ENCODE results near the gene ZBTB20.

Gene ZBTB20

GRCh38 chr3:114872050-114872449 is 275.0 kb downstream of the ZBTB20 start:
- no peak for DNase-seq (ENCODE audit: low spot score)

DNA sequence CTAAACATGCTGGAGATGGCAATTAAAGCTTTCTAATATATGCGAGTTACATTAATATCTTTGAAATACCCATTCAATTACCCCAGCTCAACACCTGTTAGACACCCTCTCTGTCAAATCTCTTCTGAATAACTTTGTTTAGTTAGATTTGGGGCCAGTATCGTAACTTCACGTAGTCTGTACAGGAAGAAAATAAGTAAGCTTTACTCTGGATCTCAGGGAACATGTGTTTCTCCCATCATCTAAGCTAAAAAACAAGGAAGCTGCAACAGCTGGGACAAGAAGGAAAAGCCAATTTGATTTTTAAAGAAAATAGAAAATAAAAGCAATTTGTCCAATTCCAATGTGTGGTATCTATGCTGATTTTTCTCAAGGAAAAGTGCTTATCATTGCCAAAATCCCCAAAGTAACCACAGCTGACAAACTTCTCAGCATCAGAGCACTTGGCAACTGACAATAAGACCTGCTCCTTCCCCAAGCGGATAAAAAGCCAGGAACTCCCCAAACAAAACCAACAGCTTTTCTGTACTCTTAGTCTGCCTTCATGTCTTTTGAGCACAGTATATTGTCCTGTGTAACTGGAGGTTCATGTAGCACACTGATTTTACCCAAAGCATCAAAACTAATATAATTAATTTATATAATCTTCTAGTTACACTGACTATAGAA is 279.1 kb downstream of the ZBTB20 start:
- DNase-seq (ENCODE audit: low spot score) = no peak

DNA sequence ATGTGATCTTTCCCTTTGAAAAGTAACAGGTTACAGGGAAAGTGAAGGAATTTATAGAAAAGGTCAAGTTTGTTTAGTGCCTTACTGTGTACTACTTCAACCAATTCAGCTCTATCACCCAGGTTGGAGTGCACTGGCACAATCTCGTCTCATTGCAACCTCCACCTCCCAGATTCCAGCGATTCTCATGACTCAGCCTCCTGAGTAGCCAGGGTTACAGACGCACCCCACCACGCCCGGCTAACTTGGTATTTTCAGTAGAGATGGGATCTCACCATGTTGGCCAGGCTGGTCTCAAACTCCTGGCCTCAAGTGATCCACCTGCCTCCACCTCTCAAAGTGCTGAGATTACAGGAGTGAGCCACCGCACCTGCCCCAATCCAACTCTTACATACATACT is 279.7 kb downstream of the ZBTB20 start:
- DNase-seq (ENCODE audit: low spot score) = no peak

DNA sequence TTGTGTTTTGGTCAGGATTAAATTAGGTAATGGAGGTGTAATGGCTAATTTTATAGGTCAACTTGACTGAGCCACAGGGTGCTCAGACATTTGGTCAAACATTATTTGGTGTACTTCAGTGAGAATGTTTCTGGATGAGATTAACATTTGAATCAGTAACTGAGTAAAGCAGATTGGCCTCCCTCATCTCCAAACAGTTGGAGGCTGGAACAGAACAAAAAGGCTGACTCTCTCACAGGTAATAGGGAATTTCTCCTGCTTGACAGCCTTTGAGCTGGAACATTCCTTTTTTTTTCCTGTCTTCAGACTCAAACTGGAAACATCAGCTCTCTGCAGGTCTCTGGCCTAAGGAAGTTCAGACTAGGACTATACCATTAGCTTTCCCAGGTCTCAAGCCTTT is 280.7 kb downstream of the ZBTB20 start:
- DNase-seq (ENCODE audit: low spot score) = no peak

- DNase-seq (ENCODE audit: low spot score) = no peak
Observed at GRCh38 chr3:114864970-114865369, 282.1 kb downstream of the ZBTB20 start.

- no peak for DNase-seq (ENCODE audit: low spot score)
Observed at GRCh38 chr3:114863848-114864247, 283.2 kb downstream of the ZBTB20 start.

DNA sequence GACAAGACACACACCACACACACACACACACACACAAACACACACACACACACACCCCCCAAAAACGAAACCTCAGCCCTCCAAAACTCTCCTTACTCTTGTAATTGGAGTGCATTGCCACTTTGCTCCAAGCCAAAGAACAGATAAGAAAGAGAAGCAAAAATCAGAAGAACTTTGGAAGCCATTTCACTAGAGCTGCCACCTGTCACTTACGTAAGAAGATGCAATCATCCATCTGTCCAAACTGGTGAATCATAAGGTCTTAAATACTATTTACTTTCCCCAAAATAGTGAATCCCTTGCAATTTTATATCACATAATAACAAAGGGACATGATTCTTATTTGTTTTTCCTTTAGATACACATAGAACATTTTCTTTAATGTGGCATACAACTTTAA is 285.4 kb downstream of the ZBTB20 start:
- no peak for DNase-seq (ENCODE audit: low spot score)

DNA sequence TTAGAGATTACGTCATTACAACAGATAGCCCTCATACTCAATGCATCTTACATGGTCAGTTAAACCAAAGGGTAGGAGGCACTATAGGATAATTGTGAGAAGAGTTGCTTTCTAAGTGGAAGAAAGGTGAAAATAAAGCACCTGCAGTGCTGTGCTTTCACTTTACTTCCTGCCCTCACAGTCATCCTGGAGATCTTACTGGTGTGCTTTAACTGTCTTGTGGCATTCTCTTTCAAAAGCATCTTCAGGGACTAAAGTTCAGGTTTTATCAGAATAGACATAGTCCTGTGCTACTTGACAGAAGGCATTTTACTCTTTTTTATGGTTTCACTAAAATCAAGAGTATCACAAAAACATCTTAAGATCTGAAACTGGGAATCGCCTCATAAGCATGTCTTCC is 286.6 kb downstream of the ZBTB20 start:
- DNase-seq (ENCODE audit: low spot score) = no peak

GRCh38 chr3:114858329-114858728 is 288.8 kb downstream of the ZBTB20 start:
- DNase-seq (ENCODE audit: low spot score) = no peak

- no peak for DNase-seq (ENCODE audit: low spot score)
Observed at GRCh38 chr3:114857299-114857701, 289.8 kb downstream of the ZBTB20 start.

DNA sequence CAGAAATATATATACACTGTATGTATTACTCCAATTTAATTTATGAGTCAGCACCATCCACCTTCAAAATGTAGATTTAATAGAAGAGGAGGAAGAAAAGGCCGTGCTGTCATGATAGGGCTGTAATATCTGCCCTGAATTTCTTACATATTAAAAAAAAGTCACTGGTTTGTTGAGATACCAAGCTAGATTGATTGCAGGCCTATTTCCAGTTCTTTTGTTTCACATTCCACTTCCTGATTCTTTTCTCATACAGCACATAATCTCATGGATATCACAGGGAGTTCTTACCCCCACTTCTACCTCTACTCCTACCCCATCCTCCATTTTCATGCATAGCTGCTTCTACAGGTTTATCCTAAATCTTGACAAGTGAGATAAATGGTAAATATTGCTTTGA is 290.3 kb downstream of the ZBTB20 start:
- no peak for DNase-seq (ENCODE audit: low spot score)

GRCh38 chr3:114855839-114856238 is 291.2 kb downstream of the ZBTB20 start:
- DNase-seq (ENCODE audit: low spot score) = no peak

- no peak for DNase-seq (ENCODE audit: low spot score)
Observed at GRCh38 chr3:114852966-114853365, 294.1 kb downstream of the ZBTB20 start.

- peak; percentile 19 for DNase-seq (ENCODE audit: low spot score)
Observed at GRCh38 chr3:114850898-114851297, 296.2 kb downstream of the ZBTB20 start.

DNA sequence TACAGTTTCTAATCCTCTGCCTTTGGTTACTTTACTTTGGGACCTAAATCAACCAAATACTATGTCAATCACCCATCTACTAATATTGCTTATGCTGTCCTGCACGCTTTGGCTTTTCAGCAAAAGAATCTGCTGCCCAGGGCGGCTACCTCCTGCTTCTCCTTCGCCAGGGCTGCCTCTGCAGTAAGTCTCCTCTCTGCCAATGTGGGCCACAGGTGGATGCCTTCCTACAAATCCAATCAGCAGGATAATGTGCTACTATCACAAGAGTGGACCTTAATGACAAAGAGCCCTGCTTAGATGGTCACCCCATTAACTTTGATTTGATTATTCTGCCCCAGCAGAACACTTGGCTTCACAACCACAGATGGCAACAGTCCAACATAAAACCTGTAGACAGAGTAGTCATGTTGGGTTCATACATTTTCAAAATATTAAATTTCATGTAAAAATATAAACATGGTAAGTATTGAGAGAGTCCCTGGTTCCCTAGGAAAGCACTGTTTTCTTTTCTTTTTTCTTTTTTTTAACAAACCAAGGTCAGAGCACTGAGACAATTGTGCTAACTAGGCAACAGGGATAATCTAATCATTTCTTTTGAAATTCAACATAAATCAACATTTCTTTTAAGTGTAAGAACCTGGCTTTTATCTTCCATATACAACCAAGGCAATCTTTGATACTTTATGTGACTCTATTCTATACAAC is 298.3 kb downstream of the ZBTB20 start:
- no peak for DNase-seq (ENCODE audit: low spot score)

DNA sequence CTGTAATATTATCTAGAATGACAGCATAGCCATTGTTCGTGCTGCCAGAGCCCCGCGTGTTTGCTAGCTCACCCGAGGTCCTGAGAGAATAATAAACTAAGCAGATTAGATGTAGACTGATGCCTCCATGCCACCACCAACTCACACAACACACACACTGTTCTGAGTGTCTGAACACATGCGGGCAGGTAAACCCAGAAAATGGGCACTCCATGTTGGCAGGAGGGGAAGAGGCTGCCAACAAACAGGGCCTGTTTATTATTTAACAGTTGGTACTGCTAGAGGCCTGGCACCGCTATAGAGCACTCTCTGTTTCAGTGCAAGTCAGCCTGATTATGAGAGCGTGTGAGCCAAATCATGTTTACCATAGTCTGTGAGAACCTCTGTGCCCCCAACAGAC is 299.0 kb downstream of the ZBTB20 start:
- no peak for DNase-seq (ENCODE audit: low spot score)

- no peak for DNase-seq (ENCODE audit: low spot score)
Observed at GRCh38 chr3:114847564-114847963, 299.5 kb downstream of the ZBTB20 start.

DNA sequence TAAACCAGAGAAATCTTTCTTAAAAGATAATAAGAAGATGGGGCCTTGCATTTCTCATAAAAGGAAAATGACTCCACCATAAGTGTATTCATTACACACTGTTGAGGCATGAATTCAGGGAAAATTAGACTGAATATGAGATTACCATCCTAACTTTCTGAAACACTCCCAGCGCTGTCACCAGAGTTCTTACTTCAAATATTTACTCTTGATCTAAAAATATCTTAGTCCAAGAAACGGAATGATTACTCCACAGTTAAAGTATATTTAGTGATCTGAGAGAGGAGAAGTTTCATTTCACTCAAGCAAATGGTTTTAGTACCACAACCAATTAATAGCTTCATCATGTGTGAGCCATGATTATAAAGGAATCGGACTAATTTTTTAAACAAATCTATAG is 300.3 kb downstream of the ZBTB20 start:
- DNase-seq (ENCODE audit: low spot score) = peak; percentile 27

DNA sequence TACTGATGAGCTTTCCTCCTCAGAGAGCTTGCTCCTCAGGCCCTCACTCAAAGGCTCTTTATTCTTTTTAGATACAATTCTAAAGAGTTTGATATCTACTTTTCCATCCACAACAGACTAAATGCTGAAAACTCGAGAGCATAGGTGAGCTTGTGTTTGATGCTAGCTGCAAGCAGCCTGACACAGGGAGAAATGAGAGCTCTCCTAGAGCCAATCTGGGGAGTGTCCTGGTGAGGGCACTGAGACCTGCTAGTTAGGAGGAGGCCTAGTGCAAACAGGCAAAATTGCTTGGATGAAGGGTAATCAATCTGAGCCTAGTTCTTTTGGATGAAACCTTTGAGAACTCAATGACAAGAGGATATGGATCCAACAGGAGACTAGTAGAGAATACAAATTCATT is 300.8 kb downstream of the ZBTB20 start:
- no peak for DNase-seq (ENCODE audit: low spot score)

DNA sequence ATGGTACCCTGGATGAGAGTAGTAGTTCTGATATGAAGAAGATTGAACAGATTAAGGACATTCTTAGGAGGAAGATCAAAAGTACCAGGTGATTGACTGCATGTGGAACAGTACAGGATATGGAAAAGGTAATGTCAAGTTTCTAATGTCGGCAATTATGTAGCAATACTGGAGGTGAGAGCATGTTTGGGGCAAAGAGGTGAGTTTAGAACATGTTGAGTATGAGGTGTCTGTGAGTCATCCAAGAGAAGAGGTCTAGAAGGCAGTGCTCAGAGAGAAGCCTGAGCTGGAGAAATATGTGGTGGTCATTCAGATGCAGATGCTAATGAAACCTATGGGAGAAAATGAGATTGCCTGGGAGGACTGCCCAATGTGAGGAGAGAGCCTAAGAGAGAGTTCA is 305.6 kb downstream of the ZBTB20 start:
- no peak for DNase-seq (ENCODE audit: low spot score)

DNA sequence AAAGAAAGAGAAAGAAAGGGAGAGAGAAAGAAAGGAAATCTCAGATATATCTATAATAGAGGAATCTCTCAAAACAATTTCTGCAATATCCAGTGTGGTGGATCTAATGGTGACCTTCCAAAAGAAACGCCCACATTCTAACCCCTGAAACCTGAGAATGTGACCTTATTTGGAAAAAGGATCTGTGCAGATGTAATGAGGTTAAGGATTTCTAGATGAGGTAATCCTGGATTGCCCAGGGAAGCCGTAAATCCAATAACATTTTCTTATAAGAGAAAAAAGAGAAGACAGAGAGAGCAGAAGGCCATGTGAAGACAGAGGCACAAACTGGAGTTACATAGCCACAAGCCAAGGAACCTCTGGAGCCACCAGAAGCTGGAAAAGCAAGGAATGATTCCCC is 307.6 kb downstream of the ZBTB20 start:
- peak; percentile 6 for DNase-seq (ENCODE audit: low spot score)

DNA sequence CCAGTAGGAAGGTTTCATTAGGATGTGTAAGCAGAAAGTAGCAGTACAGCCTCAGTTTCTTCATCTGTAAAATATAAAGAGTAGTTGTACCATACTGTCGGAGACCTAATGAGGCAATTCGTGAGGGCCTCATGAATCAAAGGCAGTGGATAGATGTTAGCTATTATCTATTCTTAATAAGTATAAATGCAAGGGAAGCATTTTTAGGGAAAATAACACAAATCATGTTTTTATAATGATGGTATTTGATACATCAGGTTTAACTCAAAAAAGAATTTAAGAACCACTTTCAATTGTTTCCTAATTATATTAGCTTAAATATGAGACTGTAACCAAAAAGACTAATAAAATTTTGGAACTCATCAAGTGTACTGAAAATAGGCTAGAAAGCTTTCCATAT is 309.1 kb downstream of the ZBTB20 start:
- DNase-seq (ENCODE audit: low spot score) = no peak

DNA sequence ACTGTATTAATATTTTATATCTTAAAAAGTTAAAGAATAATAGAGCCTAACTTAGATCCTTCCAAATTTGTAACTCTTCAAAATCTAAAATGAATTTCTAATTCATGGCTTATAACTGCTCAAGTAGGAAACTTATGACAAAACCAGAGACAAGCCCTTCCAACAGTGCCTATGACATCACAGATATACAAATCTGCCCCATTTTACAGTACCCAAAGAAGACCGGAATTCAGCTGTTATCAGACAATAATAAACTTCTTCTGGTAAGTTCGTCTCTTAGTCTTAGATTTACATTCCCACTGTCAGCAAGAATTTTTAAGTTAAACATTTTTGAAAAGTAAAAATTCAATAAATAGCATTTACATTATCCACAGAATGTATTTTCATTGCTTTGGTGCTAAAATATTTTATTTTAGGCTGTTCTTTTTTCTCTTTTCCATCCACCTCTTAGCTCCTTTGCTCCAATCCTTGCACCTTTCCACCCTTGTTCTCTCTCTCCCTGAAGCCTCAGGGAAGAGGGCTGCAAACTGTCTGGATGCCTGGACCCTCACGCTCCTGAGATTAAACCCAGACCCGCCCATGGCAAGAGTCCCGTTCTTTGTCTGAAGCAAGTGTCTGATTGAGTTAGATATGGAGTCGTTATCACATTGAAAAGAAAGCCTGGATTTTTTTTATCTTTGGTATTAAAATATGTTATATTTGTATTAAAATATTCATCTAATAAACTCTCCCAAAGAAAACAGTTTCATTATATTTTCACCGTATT is 312.7 kb downstream of the ZBTB20 start:
- no peak for DNase-seq (ENCODE audit: low spot score)
